IMR-90 (cell line): ENCODE results near the gene RBMS3.

ENCODE experiments used
- CTCF ChIP-seq: conservative IDR thresholded peaks from 2 replicates; pipeline ENCODE4 v1.5.1; 2012; ENCODE audit warnings: mild to moderate bottlenecking, low read depth, low read length, improper control_type of control experiment
- RFX5 ChIP-seq: IDR thresholded peaks from 2 replicates; pipeline ENCODE4 v1.8.0; 2012; ENCODE audit warnings: low read depth, mild to moderate bottlenecking, low read length, moderate library complexity
- SMC3 ChIP-seq: fragments of 150-350 bp; IDR thresholded peaks from 2 replicates; pipeline ENCODE4 v1.6.1; 2016; ENCODE audit warnings: low read depth, mild to moderate bottlenecking, antibody characterized with exemption, low read length, moderate library complexity
- USF2 ChIP-seq: fragments of 150-350 bp; IDR thresholded peaks from 2 replicates; pipeline ENCODE4 v1.6.1; 2017; ENCODE audit warnings: mild to moderate bottlenecking, antibody characterized with exemption, low read length, low read depth

GRCh38 chr3:29746163-29746760 lies 465.4 kb downstream of the RBMS3 start:
- TF ChIP-seq CTCF: no peak
- no peak for TF ChIP-seq SMC3
- no peak for TF ChIP-seq RFX5
- no peak for TF ChIP-seq USF2
